OCI-LY1 (cell line): ENCODE measurements around the gene LAMA4.

Source experiments
- H2AFZ ChIP-seq: fragments of 200-600 bp; sonication (generic), shearing (Covaris generic); 2 replicates; pipeline ENCODE4 v1.6.0; 2014; ENCODE audit warnings: antibody characterized with exemption, mild to moderate bottlenecking, low read length
- H3F3A ChIP-seq: fragments of 200-600 bp; sonication (generic), shearing (Covaris generic); 2 replicates; pipeline ENCODE4 v1.6.0; 2014; ENCODE audit warnings: mild to moderate bottlenecking, antibody characterized with exemption, low read length, moderate library complexity; ENCODE audit not compliant: insufficient read depth
- H3K27ac ChIP-seq: fragments of 200-600 bp; sonication (generic); 2 replicates; pipeline ENCODE4 v1.5.1; 2014; ENCODE audit warnings: low read length, mixed run types, mild to moderate bottlenecking, low read depth; ENCODE audit not compliant: poor library complexity, severe bottlenecking
- H3K27me3 ChIP-seq: fragments of 200-600 bp; sonication (generic); 2 replicates; pipeline ENCODE4 v1.6.0; 2014; ENCODE audit warnings: antibody characterized with exemption, mild to moderate bottlenecking, low read length, moderate library complexity; ENCODE audit not compliant: insufficient read depth
- H3K36me3 ChIP-seq: fragments of 200-600 bp; sonication (generic); 2 replicates; pipeline ENCODE4 v1.6.1; 2014; ENCODE audit warnings: mild to moderate bottlenecking, antibody characterized with exemption, low read length, moderate library complexity, mixed read lengths; ENCODE audit not compliant: insufficient read depth
- H3K4me1 ChIP-seq: fragments of 200-600 bp; sonication (generic); 2 replicates; pipeline ENCODE4 v1.5.1; 2014; ENCODE audit warnings: mild to moderate bottlenecking, low read length, moderate library complexity; ENCODE audit not compliant: insufficient read depth, severe bottlenecking
- H3K4me2 ChIP-seq: fragments of 200-600 bp; sonication (generic), shearing (Covaris generic); 2 replicates; pipeline ENCODE4 v1.6.1; 2014; ENCODE audit warnings: low read length
- H3K4me3 ChIP-seq: fragments of 200-600 bp; sonication (generic); 2 replicates; pipeline ENCODE4 v1.5.1; 2014; ENCODE audit warnings: low read length, low read depth, mild to moderate bottlenecking, mixed read lengths; ENCODE audit not compliant: poor library complexity, severe bottlenecking
- H3K79me2 ChIP-seq: fragments of 200-600 bp; shearing (Covaris generic); 2 replicates; pipeline ENCODE4 v1.6.1; 2016; ENCODE audit warnings: mixed run types, low read length, mixed read lengths; ENCODE audit not compliant: insufficient read depth
- H3K9ac ChIP-seq: fragments of 200-600 bp; sonication (generic), shearing (Covaris generic); 2 replicates; pipeline ENCODE4 v1.6.1; 2014; ENCODE audit warnings: mild to moderate bottlenecking, low read length, mixed read lengths
- H3K9me2 ChIP-seq: fragments of 200-600 bp; sonication (generic), shearing (Covaris generic); 2 replicates; pipeline ENCODE4 v1.6.1; 2014; ENCODE audit warnings: low read depth, mild to moderate bottlenecking, low read length, mixed read lengths
- H3K9me3 ChIP-seq: fragments of 200-600 bp; shearing (Covaris generic); 2 replicates; pipeline ENCODE4 v1.6.1; 2014; ENCODE audit warnings: low read length, mixed read lengths
- H4K20me1 ChIP-seq: fragments of 200-600 bp; sonication (generic), shearing (Covaris generic); 2 replicates; pipeline ENCODE4 v1.6.0; 2016; ENCODE audit warnings: mild to moderate bottlenecking, low read length; ENCODE audit not compliant: insufficient read depth
- EZH2 ChIP-seq: fragments of 200-600 bp; sonication (generic), shearing (Covaris generic); IDR thresholded peaks from 2 replicates; pipeline ENCODE4 v1.8.0; 2017; ENCODE audit warnings: borderline replicate concordance, mixed run types, mild to moderate bottlenecking, antibody characterized with exemption, low read length, moderate library complexity, mixed read lengths
- TF ChIP-seq, protein P1 (sequence below): fragments of 200-600 bp; sonication (generic), shearing (Covaris generic); IDR thresholded peaks from 2 replicates; pipeline ENCODE4 v1.5.1; 2017; ENCODE audit warnings: mild to moderate bottlenecking, antibody characterized with exemption, low read length, moderate library complexity, mixed read lengths

The LAMA4 gene

DNA sequence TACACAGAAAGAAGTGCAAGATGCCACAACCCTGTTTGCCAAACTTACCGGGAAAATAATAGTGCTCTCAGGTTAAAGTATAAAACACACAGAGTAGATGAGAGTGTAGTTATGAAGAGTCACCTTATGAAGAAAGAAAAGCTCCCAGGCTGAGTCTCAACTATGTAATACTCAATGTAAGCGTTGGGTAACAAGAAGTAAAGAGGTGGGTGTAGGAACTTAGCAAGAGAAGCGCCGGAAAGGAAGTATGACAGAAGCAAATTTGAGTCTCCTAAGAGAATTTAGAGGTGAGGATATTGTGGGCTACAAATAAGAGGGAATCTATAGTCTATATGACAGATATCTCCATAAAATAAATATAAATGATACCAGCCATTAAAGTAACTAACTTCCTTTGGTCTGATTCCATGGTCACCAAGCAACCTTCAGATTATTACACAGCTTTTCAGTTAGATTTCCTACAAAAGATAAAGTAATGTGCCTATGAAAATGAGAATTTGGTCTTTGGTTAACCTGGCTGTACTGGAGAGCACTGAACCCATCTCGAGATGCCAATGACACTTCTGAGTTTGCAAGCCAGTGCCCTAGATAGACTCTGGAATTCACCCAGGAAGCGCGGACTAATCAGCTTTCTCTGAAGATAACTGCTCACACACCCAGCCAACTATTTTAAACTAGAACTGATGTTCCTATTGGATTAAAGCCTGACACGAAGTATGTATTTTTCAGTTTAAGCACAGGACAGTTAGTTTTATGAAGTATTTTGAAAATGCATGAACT is 168.9 kb downstream of the LAMA4 start:
- H4K20me1 ChIP-seq: no peaks in the 10 kb centered on the region
- H3K4me1 ChIP-seq: peaks cover 16% of the 10 kb centered on the region
- TF ChIP-seq EZH2: no peak
- TF ChIP-seq, protein P1, sequence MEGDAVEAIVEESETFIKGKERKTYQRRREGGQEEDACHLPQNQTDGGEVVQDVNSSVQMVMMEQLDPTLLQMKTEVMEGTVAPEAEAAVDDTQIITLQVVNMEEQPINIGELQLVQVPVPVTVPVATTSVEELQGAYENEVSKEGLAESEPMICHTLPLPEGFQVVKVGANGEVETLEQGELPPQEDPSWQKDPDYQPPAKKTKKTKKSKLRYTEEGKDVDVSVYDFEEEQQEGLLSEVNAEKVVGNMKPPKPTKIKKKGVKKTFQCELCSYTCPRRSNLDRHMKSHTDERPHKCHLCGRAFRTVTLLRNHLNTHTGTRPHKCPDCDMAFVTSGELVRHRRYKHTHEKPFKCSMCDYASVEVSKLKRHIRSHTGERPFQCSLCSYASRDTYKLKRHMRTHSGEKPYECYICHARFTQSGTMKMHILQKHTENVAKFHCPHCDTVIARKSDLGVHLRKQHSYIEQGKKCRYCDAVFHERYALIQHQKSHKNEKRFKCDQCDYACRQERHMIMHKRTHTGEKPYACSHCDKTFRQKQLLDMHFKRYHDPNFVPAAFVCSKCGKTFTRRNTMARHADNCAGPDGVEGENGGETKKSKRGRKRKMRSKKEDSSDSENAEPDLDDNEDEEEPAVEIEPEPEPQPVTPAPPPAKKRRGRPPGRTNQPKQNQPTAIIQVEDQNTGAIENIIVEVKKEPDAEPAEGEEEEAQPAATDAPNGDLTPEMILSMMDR: no peak
- no peaks in the 10 kb centered on the region for H3K36me3 ChIP-seq
- H2AFZ ChIP-seq: no peak overlapping the region
- H3K4me2 ChIP-seq: no peak overlapping the region
- H3K27me3 ChIP-seq: no peaks in the 10 kb centered on the region
- no peaks in the 10 kb centered on the region for H3K9me2 ChIP-seq
- H3K4me3 ChIP-seq: no peak overlapping the region
- no peak overlapping the region for H3K9ac ChIP-seq
- no peaks in the 10 kb centered on the region for H3F3A ChIP-seq
- no peaks in the 10 kb centered on the region for H3K79me2 ChIP-seq
- H3K9me3 ChIP-seq: no peaks in the 10 kb centered on the region
- H3K27ac ChIP-seq: no peak overlapping the region

DNA sequence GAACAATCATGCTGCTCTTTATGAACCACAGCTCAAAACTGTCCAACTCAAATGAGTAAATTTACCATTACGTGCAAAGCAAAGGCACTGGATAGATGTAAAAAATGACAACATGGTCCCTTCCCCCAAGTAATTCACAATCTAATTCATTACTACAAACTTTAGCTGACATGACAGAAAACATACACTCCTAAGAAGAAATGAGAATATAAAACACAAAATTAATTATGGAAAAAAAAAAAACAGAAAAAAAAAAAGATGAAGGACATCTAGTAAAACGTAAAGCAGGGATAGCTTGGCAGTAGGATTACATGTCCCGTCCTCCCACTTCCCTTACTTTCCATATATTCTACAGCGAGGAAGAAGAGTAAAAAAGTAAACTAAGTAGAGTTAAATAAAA is 172.8 kb downstream of the LAMA4 start:
- Histone ChIP-seq H3K4me1 (peaks cover 8% of the 10 kb centered on the region), H3K79me2 (no peaks in the 10 kb centered on the region), H3K9ac (no peak overlapping the region), H4K20me1 (no peaks in the 10 kb centered on the region), H3K36me3 (peaks cover 5% of the 10 kb centered on the region; the same call in 1 of the 2 replicates), H3K4me2 (no peak overlapping the region), H3K27me3 (no peaks in the 10 kb centered on the region), H3K9me2 (no peaks in the 10 kb centered on the region), H2AFZ (no peak overlapping the region), H3K27ac (no peak overlapping the region), H3K9me3 (no peaks in the 10 kb centered on the region), H3K4me3 (no peak overlapping the region), H3F3A (no peaks in the 10 kb centered on the region)
- no peak for TF ChIP-seq EZH2
- TF ChIP-seq, protein P1: no peak

DNA sequence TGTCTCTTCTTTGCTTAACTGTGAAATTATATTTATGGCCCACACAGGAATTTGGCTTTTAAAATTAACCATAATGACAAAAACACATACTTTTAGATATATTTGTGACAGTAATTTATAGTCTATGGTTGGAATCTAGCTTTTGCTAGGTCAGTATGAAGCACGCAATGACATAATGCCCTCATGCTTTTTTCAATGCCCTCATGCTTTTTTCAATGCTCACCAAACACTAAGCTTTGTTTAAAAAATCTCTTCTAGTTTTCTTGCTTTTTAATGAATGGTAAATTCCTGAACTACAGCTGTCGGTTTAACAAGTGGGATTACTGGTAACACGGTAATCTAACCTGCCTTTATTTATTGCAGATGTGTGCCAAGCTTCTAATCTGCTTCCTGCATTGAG is 187.8 kb downstream of the LAMA4 start:
- no peak for TF ChIP-seq EZH2
- TF ChIP-seq, protein P1: no peak
- Histone ChIP-seq H3K9me2 (no peaks in the 10 kb centered on the region), H3K9me3 (no peaks in the 10 kb centered on the region)

More for the DNA sequence above, 187.8 kb downstream of the LAMA4 start:
- Histone ChIP-seq H3K9ac (no peak overlapping the region), H4K20me1 (no peaks in the 10 kb centered on the region), H3K36me3 (peaks cover 6% of the 10 kb centered on the region; the same call in 1 of the 2 replicates), H3K27me3 (no peaks in the 10 kb centered on the region), H3F3A (no peaks in the 10 kb centered on the region), H2AFZ (no peak overlapping the region), H3K27ac (no peak overlapping the region), H3K4me1 (no peaks in the 10 kb centered on the region), H3K4me3 (no peak overlapping the region), H3K4me2 (no peak overlapping the region), H3K79me2 (no peaks in the 10 kb centered on the region)
